Right kidney (tissue), 9 donors: ENCODE measurements around the gene HSD11B1.
A peak's percentile ranks its signal among the peaks of the same experiment; 100 is the strongest.

Experiments used
- DNase-seq: peaks from one replicate; pipeline ENCODE4 v3.0.0-alpha.2; 2016
- long read RNA-seq, 8 donors: transcript quantifications; one replicate each; lab custom pipeline, GENCODE V29; 2026

The HSD11B1 gene
- long read RNA-seq, donor 1 = 0 reads
- long read RNA-seq, donor 2 = 0 reads
- long read RNA-seq, donor 3 = 0 reads
- long read RNA-seq, donor 4 = 0 reads
- long read RNA-seq, donor 5 = 0 reads
- long read RNA-seq, donor 6 = 0 reads
- long read RNA-seq, donor 7 = 0 reads
- long read RNA-seq, donor 8 = 0 reads

DNA sequence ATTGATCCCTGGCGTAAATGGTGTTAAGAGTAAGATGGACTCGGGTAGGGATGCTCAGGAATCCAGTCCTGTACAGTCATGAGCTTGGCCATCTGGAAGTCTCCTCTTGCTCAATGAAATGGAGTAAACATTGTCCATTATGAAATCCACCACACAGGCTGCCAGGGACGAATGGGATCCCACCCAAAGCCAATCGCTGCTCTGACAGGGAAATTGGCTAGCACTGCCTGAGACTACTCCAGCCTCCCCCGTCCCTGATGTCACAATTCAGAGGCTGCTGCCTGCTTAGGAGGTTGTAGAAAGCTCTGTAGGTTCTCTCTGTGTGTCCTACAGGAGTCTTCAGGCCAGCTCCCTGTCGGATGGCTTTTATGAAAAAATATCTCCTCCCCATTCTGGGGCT, at the start of gene HSD11B1:
Gene HSD11B1, plus strand, starts transcription at position 263 of the 400 bp plus-strand sequence. Its CDS starts 97 bp downstream, at position 360.
- DNase-seq = no peak

GRCh38 chr1:209655411-209656231, 49.0 kb upstream of the HSD11B1 start:
- no peak for DNase-seq

DNA sequence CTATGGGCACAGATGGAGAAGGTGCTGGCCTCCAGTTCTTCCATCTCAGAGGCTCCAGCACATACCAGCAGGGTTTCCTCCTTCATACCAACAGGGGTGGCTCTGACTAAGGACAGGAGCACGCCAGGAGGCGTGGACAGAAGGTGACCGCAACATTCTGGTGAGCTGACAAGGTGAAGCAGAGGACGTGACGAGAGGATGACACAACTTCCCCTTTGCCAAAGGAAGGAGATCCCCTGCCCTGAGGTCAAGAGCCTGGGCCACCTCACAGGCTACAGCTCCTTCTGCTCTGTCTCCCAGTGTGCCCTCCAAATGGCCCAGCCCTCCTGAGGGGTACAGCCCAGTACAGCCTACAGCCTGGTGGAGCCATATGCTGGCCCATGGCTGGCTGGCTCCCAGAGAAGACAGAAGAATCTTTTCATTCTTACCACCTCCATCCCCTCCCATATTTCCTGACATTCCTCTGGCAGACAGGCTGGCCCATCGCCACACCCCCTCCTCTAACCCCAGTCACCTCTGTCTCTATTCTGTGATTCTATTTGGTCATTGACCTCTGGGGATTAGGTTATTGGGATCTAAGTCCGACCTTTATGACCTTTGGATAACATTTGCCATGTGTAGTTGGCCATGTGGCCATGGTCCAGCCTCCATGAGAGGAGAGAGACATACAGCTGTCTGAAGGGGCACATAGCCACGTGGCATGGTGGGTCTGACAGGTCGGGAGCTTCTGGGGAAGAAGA, 47.3 kb upstream of the HSD11B1 start:
- DNase-seq = no peak

DNA sequence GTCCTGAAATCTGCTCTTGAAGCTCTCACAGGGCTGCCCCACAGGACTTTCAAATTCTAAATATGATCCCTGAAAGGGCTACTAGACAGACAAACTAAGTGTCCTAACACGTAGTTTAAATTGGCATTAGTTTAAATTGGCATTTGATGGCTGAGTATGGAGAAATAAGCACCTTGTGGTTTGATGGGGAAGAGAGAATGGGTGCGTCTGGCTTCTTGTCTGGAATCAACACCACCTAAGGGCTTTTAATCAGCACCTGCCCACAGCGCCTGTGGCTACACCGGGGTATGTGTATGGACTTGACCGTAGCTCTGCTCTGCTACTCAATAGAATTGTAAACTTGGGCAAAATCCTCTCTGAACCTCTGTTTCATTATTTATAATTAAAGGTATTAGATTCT, 46.7 kb upstream of the HSD11B1 start:
- DNase-seq = no peak

GRCh38 chr1:209659909-209660308, 44.7 kb upstream of the HSD11B1 start:
- DNase-seq = no peak

DNA sequence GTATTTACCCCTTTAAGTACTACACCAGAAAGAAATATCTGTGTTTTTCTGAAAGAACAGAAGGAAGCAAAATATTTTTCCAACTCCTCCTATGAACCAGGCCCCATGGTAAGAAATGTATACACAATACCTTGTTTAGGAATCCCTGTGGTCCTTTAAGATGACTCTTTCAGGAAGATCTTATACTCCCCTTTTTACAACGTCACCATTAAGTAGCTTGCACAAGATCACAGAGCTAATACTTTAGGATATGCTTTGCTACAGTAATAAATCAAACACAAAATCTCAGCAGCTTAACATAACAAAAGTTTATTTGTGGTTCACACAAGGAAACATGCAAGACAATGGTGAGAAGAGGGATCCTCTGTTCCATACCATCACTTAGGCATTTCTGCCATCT, 43.6 kb upstream of the HSD11B1 start:
- DNase-seq = no peak

DNA sequence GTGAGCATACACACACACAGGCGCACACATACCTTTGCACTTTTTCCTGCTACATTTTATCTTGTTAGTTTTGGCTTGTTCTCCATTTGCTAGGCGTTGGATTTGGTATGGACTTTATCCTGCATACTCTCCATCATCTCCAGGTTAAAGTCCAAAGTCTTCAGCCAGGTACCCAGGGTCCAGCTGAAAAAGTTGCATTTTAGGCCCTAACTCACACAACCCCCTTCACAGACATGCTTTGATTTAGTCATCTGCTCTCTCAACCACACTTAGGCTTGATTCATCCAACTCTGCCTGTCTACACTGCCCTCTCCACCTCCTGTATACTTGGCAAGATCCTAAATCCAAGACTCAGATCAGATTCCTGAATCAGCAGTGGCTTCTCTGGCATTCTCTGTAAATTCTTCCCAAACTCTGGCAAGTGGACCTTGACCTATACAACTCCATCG, 41.7 kb upstream of the HSD11B1 start:
- no peak for DNase-seq

DNA sequence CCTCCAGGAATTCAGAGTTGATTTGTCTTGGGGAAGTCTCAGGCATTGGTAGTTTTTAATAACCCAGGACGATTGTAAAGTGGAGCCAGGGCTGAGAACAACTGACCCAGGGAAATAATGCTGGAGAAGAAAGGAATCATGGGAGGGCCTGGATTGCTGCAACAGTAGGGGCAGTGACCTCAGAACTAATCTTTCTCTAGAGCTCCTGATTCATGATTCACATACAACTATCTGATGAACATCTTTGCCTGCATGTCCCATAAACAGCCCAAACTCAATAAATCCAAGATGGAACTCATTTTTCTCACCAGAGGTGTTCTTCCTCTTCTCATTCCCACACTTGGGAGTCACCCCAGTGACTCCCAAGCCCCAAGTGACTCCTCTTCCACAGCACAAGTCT, 37.5 kb upstream of the HSD11B1 start:
- no peak for DNase-seq

GRCh38 chr1:209667708-209668107, 36.9 kb upstream of the HSD11B1 start:
- no peak for DNase-seq

- no peak for DNase-seq
Observed at GRCh38 chr1:209670441-209671082, 34.1 kb upstream of the HSD11B1 start.

- DNase-seq = no peak
Observed at GRCh38 chr1:209672705-209673630, 31.7 kb upstream of the HSD11B1 start.

- DNase-seq = no peak
Observed at GRCh38 chr1:209673631-209674417, 30.8 kb upstream of the HSD11B1 start.

DNA sequence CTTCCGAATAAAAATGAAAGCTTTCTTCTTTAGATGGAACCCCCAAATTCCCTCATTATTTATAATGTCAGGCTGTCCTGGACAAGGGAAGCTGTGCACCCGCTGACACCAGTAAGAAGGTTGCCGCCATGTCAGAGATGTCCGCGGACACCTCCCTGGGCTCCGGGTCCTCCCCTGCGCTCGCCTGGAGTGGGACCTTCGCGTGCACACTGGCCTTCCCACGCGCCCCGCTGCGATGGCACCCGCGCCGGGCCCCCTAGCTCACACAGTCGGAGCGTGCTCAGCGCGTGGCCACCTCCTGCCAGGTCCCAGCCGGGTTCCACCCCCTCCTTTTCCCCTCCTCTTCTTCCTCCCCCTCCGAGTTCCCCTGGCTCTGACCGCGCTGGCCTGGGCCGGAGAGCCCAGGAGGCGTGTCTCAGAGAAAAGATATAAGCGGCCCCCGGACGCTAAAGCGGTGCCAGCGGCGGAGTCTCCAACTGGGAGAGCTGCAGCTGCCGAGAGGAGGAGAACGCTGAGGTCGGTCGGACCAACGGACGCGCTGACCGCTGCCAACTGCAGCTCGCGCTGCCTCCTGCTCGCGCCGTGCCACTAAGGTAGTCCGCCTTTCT, 29.6 kb upstream of the HSD11B1 start, which contains the start of gene G0S2:
Gene G0S2, plus strand, starts transcription at position 456 of the 608 bp plus-strand sequence. CDS start 273 bp downstream, outside the sequence.
- DNase-seq = no peak

DNA sequence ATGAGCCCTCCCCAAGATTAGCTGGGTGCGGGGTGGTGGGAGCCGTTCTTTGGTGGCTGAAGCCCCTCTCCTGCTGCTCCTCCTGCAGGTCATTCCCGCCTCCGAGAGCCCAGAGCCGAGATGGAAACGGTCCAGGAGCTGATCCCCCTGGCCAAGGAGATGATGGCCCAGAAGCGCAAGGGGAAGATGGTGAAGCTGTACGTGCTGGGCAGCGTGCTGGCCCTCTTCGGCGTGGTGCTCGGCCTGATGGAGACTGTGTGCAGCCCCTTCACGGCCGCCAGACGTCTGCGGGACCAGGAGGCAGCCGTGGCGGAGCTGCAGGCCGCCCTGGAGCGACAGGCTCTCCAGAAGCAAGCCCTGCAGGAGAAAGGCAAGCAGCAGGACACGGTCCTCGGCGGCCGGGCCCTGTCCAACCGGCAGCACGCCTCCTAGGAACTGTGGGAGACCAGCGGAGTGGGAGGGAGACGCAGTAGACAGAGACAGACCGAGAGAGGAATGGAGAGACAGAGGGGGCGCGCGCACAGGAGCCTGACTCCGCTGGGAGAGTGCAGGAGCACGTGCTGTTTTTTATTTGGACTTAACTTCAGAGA, 29.0 kb upstream of the HSD11B1 start:
- peak; percentile 83 for DNase-seq

DNA sequence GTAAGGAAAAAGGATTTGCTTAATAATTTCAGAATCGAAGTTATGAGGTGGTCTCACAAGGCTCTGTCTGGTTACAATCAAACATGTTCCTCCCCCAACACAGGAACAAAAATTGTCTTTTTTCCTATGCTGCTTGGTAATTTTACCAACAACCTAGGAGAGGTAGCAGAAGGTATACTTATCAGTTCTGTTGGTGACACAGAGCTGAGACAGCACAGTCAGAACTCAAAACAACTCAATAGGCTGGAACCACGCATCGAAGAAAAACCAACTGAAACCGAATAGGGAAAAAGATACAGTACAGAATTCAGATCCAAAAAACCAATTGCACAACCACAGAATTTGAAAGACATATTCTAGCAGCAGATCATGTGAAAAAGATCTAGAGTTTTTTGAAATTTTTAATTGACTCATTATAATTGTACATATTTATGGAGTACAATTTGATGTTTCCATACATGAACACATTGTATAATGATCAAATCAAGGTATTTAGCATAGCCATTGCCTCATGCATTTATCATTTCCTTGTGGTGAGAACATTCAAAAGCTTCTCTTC, 25.6 kb upstream of the HSD11B1 start:
- DNase-seq = no peak

DNA sequence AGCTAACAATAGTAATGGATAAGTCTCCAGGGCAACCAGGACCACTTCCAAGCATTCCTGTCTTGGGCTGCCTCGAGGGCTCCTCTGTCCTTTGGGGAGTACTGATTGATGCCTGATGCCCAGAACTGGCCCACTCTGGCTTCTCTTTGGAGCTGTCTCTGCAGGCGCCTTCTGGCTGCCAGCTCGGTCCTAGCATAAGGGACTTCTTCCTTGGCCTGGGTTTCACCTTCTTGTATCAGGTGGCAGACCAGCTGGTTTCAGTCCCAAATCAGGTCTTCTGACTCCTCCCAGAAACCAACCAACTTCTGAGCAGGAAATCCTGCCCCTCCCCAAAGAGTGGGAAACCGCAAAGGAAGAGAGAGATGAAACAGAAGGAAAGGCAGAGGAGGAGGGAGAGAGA, 18.8 kb upstream of the HSD11B1 start:
- DNase-seq = no peak

DNA sequence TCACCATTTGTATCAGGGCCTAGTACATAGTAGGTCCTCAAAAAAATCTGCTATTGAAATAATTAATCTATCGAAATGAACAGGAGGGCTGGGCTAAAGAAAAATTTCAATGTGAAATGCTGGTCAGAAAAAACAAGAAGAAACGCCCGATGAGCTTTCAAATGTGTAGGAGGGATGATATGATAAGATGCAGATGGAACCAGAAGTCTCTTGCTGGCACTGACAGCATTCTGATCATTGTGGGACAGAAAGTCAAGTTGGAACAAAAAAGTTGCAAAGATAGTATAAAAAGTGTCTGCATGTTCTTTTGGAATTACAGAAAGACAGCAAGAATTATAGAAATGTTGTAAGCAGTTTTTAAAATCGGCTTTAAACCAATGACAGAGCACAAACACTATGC, 18.3 kb upstream of the HSD11B1 start:
- no peak for DNase-seq

GRCh38 chr1:209688746-209689234, 15.9 kb upstream of the HSD11B1 start:
- no peak for DNase-seq

GRCh38 chr1:209689477-209689876, 15.2 kb upstream of the HSD11B1 start:
- no peak for DNase-seq
